ENCODE data around the gene CYP2A6. TPM values are rescaled to one million over a fixed set of nuclear protein-coding genes. Genes with fewer than 3 reads are reported as not detected.

Gene CYP2A6
- total RNA-seq, 2 donors from 2014 or later: not detected

GRCh38 chr19:40797963-40798682 is 52.1 kb downstream of the CYP2A6 start:
- H3K27ac ChIP-seq: peak overlapping the region; percentile 86 to 96 (median 91)
- H3K4me3 ChIP-seq: peak overlapping the region in 1 of 2 donors; percentile 8
- ATAC-seq: peak; percentile 30
- no peaks in the 10 kb centered on the region for H3K27me3 ChIP-seq
- peaks cover 40% of the 10 kb centered on the region for H3K4me1 ChIP-seq
- H3K9me3 ChIP-seq: no peaks in the 10 kb centered on the region
- DNase-seq: peak; percentile 72 to 87 (median 78)
- H3K36me3 ChIP-seq (replicated peaks in 1 of 2; ENCODE audit: insufficient read depth in 1 of 2, low read depth in 2 of 2): no peaks in the 10 kb centered on the region
- peak in 6 of 7 experiments; percentile 13 to 73 (median 52) for TF ChIP-seq CTCF (IDR thresholded peaks at IDR 0.05)
- TF ChIP-seq POLR2A (IDR thresholded peaks at IDR 0.05): peak in 2 of 3 donors; percentile 48 to 51
- intact Hi-C loops (cut with DNase I): no loop called here
- WGBS, 2 donors: 7 to 8% methylated on average over 23 to 28 of the region's 28 CpGs

- TF ChIP-seq CTCF (IDR thresholded peaks at IDR 0.05): no peak
- TF ChIP-seq POLR2A (IDR thresholded peaks at IDR 0.05): no peak
- ATAC-seq (no peak), DNase-seq (no peak)
- intact Hi-C loops (cut with DNase I): no loop called here
- H3K9me3 ChIP-seq: no peaks in the 10 kb centered on the region
- no peaks in the 10 kb centered on the region for H3K36me3 ChIP-seq (replicated peaks in 1 of 2; ENCODE audit: insufficient read depth in 1 of 2, low read depth in 2 of 2)
- H3K4me1 ChIP-seq: peaks cover 33% of the 10 kb centered on the region
- H3K27me3 ChIP-seq: no peaks in the 10 kb centered on the region
- WGBS, 2 donors: 90 to 94% methylated on average over 14 of the region's 14 CpGs
- no peak overlapping the region for H3K4me3 ChIP-seq
- peak overlapping the region; percentile 86 to 96 (median 91) for H3K27ac ChIP-seq
These were observed 52.9 kb downstream of the CYP2A6 start for GRCh38 chr19:40797166-40797962.

Other genes with a start within 250 kb of the CYP2A6 start
- gene LTBP4, start 249.1 kb downstream of the CYP2A6 start, total RNA-seq: 100 to 1,000 TPM in 1 of 2 donors, 10 to 100 TPM in 1; 45.1 to 195 TPM
- 10 to 100 TPM in 1 of 2 donors, 1 to 10 TPM in 1; 9.1 to 73.5 TPM for gene NUMBL, start 159.8 kb downstream of the CYP2A6 start, total RNA-seq
- 10 to 100 TPM; 29.8 to 31.3 TPM for gene COQ8B, start 133.6 kb downstream of the CYP2A6 start, total RNA-seq
- 10 to 100 TPM; 14.0 to 27.7 TPM for gene ITPKC, start 133.3 kb downstream of the CYP2A6 start, total RNA-seq
- 1 to 10 TPM; 3.0 to 4.2 TPM for gene ACTMAP, start 100.0 kb downstream of the CYP2A6 start, total RNA-seq
- gene SNRPA, start 99.2 kb downstream of the CYP2A6 start, total RNA-seq: 10 to 100 TPM; 18.7 to 42.2 TPM
- gene MIA, start 74.9 kb downstream of the CYP2A6 start, total RNA-seq: 1 to 10 TPM in 1 of 2 donors, not detected in 1; 5.9 TPM
- gene RAB4B, start 72.2 kb downstream of the CYP2A6 start, total RNA-seq: 10 to 100 TPM; 20.4 to 23.3 TPM
- 10 to 100 TPM; 50.8 to 51.4 TPM for gene EGLN2, start 51.3 kb downstream of the CYP2A6 start, total RNA-seq
- gene CYP2A7, start 31.8 kb upstream of the CYP2A6 start, total RNA-seq: not detected
- not detected for gene CYP2B6, start 140.8 kb upstream of the CYP2A6 start, total RNA-seq
- gene CYP2A13, start 238.0 kb upstream of the CYP2A6 start, total RNA-seq: not detected

All from body of pancreas (tissue), 4 donors.